Raji (cell line): Measurements from ENCODE around the gene FPR2.

ENCODE experiments used
- POLR2A ChIP-seq: IDR thresholded peaks from 2 replicates; pipeline ENCODE4 v1.6.1; 2011; ENCODE audit warnings: low read depth, low read length, control low read depth; ENCODE audit not compliant: insufficient read depth

The FPR2 gene

GRCh38 chr19:51733742-51734522 is 27.0 kb upstream of the FPR2 start:
- no peak for TF ChIP-seq POLR2A

- TF ChIP-seq POLR2A, result no peak
Measured at GRCh38 chr19:51735759-51736449, 25.1 kb upstream of the FPR2 start.

GRCh38 chr19:51737389-51737788 is 23.6 kb upstream of the FPR2 start:
- TF ChIP-seq POLR2A, result no peak

- TF ChIP-seq POLR2A, result no peak
Measured at GRCh38 chr19:51737924-51738323, 23.1 kb upstream of the FPR2 start.

- no peak for TF ChIP-seq POLR2A
Measured at GRCh38 chr19:51739466-51740213, 21.3 kb upstream of the FPR2 start.

GRCh38 chr19:51740356-51740755 is 20.6 kb upstream of the FPR2 start:
- TF ChIP-seq POLR2A, result no peak

GRCh38 chr19:51742789-51743188 is 18.2 kb upstream of the FPR2 start:
- no peak for TF ChIP-seq POLR2A

- TF ChIP-seq POLR2A, result no peak
Measured at GRCh38 chr19:51743405-51743804, 17.6 kb upstream of the FPR2 start.

GRCh38 chr19:51746731-51747130 is 14.2 kb upstream of the FPR2 start:
- no peak for TF ChIP-seq POLR2A

- no peak for TF ChIP-seq POLR2A
Measured at GRCh38 chr19:51749979-51750378, 11.0 kb upstream of the FPR2 start.

- TF ChIP-seq POLR2A, result no peak
Measured at GRCh38 chr19:51750400-51751094, 10.4 kb upstream of the FPR2 start.

- TF ChIP-seq POLR2A, result no peak
Measured at GRCh38 chr19:51751655-51752054, 9.3 kb upstream of the FPR2 start, which contains the start of gene FPR1. TSS of gene FPR1 (minus strand) at chr19:51751878. CDS start at chr19:51746994, 4,884 bp downstream.

- TF ChIP-seq POLR2A, result no peak
Measured at GRCh38 chr19:51754109-51754508, 6.9 kb upstream of the FPR2 start.

GRCh38 chr19:51754770-51755169 is 6.2 kb upstream of the FPR2 start:
- TF ChIP-seq POLR2A, result no peak

- no peak for TF ChIP-seq POLR2A
Measured at GRCh38 chr19:51755571-51755970, 5.4 kb upstream of the FPR2 start.
